HCT116 (cell line): ENCODE data around the gene ROCK2. TPM values are rescaled to one million over a fixed set of nuclear protein-coding genes. Genes with fewer than 3 reads are reported as not detected.

Experiments
- ATAC-seq: fragments of 200-7000 bp; cut with Tn5 transposase; 2 replicates; pipeline ENCODE4 v1.9.1; 2020; ENCODE audit warnings: mild to moderate bottlenecking, moderate library complexity
- BruUV-seq: library from RNA; stranded (reverse); fragments of 400-500 nt; replicated peaks from 2 replicates; lab custom pipeline; 2021; lab: Mats Ljungman, UMichigan
- CTCF ChIA-PET: fragments of 300-600 bp; sonication (Branson Sonifier 250); formaldehyde crosslinking; loops from one replicate; lab custom pipeline; 2021; ENCODE audit warnings: antibody characterized with exemption; lab: Charles Lee
- POLR2A ChIA-PET: fragments of 300-600, 350-600 bp; sonication (Branson Sonifier 250); formaldehyde crosslinking; loops from one replicate; lab custom pipeline; 2021; ENCODE audit warnings: antibody characterized with exemption; lab: Charles Lee
- RAD21 ChIA-PET, 2 experiments: fragments of 300-600 bp; sonication (Branson Sonifier 250); formaldehyde crosslinking; loops; one replicate each; lab custom pipeline; 2023; ENCODE audit warnings: low total read pairs in 2 of 2; ENCODE audit not compliant: uncharacterized antibody in 2 of 2, unreplicated experiment in 2 of 2, low non-redundant PET in 1 of 2; lab: Charles Lee
- DNase-seq: peaks from one replicate; pipeline ENCODE4 v3.0.0-alpha.2; 2010; ENCODE audit warnings: low read depth, low spot score
- H2AFZ ChIP-seq: fragments of 200-600 bp; shearing (Covaris generic), sonication (generic); 2 replicates; pipeline ENCODE4 v1.6.1; 2017; ENCODE audit warnings: low read depth, mixed run types, mixed read lengths, antibody characterized with exemption, low read length; ENCODE audit not compliant: poor library complexity, severe bottlenecking
- H3K27ac ChIP-seq: 2 replicates; pipeline ENCODE4 v1.5.1; 2012; ENCODE audit warnings: low read depth, low read length
- H3K27me3 ChIP-seq: fragments of 200-600 bp; sonication (generic); 2 replicates; pipeline ENCODE4 v1.6.1; 2016; ENCODE audit warnings: mixed run types, low read length, mixed read lengths; ENCODE audit not compliant: insufficient read depth
- H3K36me3 ChIP-seq, 2 experiments: fragments of 200-500 bp in 1 of 2; fragments of 200-600 bp in 1 of 2; sonication (Bioruptor generic) in 1 of 2; sonication (generic) in 1 of 2; 2 replicates each; pipeline versions ENCODE4 v1.5.1 to v1.6.1; 2014 to 2016; ENCODE audit warnings: low read length in 2 of 2, inconsistent platforms in 1 of 2, mixed read lengths in 1 of 2, mixed run types in 1 of 2; ENCODE audit not compliant: insufficient read depth in 2 of 2, control insufficient read depth in 1 of 2
- H3K4me1 ChIP-seq, 2 experiments: fragments of 200-600 bp in 1 of 2; sonication (generic) in 1 of 2; 2 replicates each; pipeline versions ENCODE4 v1.5.1 to v1.6.1; 2012 to 2017; ENCODE audit warnings: low read length in 2 of 2, inconsistent platforms in 1 of 2, mild to moderate bottlenecking in 1 of 2, mixed read lengths in 1 of 2, mixed run types in 1 of 2, moderate library complexity in 1 of 2; ENCODE audit not compliant: insufficient read depth in 2 of 2, control insufficient read depth in 1 of 2
- H3K4me2 ChIP-seq: fragments of 200-600 bp; sonication (generic); 2 replicates; pipeline ENCODE4 v1.6.1; 2017; ENCODE audit warnings: mixed run types, low read length, mixed read lengths
- H3K4me3 ChIP-seq, 2 experiments: fragments of 200-600 bp in 1 of 2; sonication (generic) in 1 of 2; replicated peaks in 1 of 2; 2 replicates each; pipeline ENCODE4 v1.5.1; 2011 to 2016; ENCODE audit warnings: low read length in 2 of 2, control low read depth in 1 of 2, low read depth in 1 of 2, mild to moderate bottlenecking in 1 of 2, mixed read lengths in 1 of 2, mixed run types in 1 of 2
- H3K79me2 ChIP-seq: fragments of 200-600 bp; sonication (generic); 2 replicates; pipeline ENCODE4 v1.6.1; 2017; ENCODE audit warnings: mild to moderate bottlenecking, mixed run types, low read length, moderate library complexity, mixed read lengths; ENCODE audit not compliant: insufficient read depth
- H3K9ac ChIP-seq: fragments of 200-600 bp; sonication (generic); 2 replicates; pipeline ENCODE4 v1.6.1; 2016; ENCODE audit warnings: low read length, mixed read lengths
- H3K9me2 ChIP-seq: fragments of 200-600 bp; sonication (generic), shearing (Covaris generic); 2 replicates; pipeline ENCODE4 v1.6.1; 2017; ENCODE audit warnings: mixed run types, mild to moderate bottlenecking, moderate library complexity; ENCODE audit not compliant: insufficient read depth
- H3K9me3 ChIP-seq, 2 experiments: fragments of 200-500 bp in 1 of 2; fragments of 200-600 bp in 1 of 2; sonication (Bioruptor generic) in 1 of 2; sonication (generic) in 1 of 2; 2 replicates each; pipeline ENCODE4 v1.6.1; 2014 to 2017; ENCODE audit warnings: low read length in 2 of 2, mixed read lengths in 2 of 2, inconsistent platforms in 1 of 2, low read depth in 1 of 2, mild to moderate bottlenecking in 1 of 2, mixed run types in 1 of 2, moderate library complexity in 1 of 2; ENCODE audit not compliant: control insufficient read depth in 1 of 2, insufficient read depth in 1 of 2
- H4K20me1 ChIP-seq: fragments of 200-600 bp; sonication (generic), shearing (Covaris generic); 2 replicates; pipeline ENCODE4 v1.6.1; 2017; ENCODE audit warnings: mixed run types, mild to moderate bottlenecking, moderate library complexity; ENCODE audit not compliant: insufficient read depth
- ELF1 ChIP-seq: IDR thresholded peaks from 2 replicates; pipeline ENCODE4 v1.6.1; 2012; ENCODE audit warnings: low read depth, borderline replicate concordance
- POLR2AphosphoS5 ChIP-seq: IDR thresholded peaks from 2 replicates; pipeline ENCODE4 v1.6.1; 2011; ENCODE audit warnings: mild to moderate bottlenecking, low read depth, low read length, moderate library complexity
- RAD21 ChIP-seq: IDR thresholded peaks from 2 replicates; pipeline ENCODE4 v1.6.1; 2012; ENCODE audit warnings: low read depth, mild to moderate bottlenecking
- ZBTB33 ChIP-seq: IDR thresholded peaks from 2 replicates; pipeline ENCODE4 v1.6.1; 2011; ENCODE audit warnings: mild to moderate bottlenecking, low read length, moderate library complexity; ENCODE audit not compliant: insufficient replicate concordance; ENCODE audit errors: extremely low read depth
- intact Hi-C: fragments of 100-400 bp; cut with micrococcal nuclease; formaldehyde crosslinking; loops from 2 replicates; pipeline ENCODE4 v1.10.0; 2022
- total RNA-seq: library from RNA; stranded (reverse); gene quantifications from one replicate; pipeline ENCODE4 v1.2.1, GENCODE V29; 2021; ENCODE audit not compliant: unreplicated experiment
- TF ChIP-seq, protein P1 (sequence below): IDR thresholded peaks from 2 replicates; pipeline ENCODE4 v1.6.1; 2012; ENCODE audit warnings: low read depth

ROCK2 gene
- total RNA-seq, 1 experiment from 2014 or later = 48.0 TPM

GRCh38 chr2:11236335-11236734 is 108.1 kb downstream of the ROCK2 start:
- H3K27me3 ChIP-seq = no peaks in the 10 kb centered on the region
- intact Hi-C loops = no loop called here
- ChIA-PET POLR2A (no interaction called here), RAD21 (no interaction called here), CTCF (interaction anchor here (2.4 kb wide), 1 partner anchor 211 kb away, joined by 10 read pairs; no protein-coding TSS in a partner anchor)
- DNase-seq = no peak
- no peak overlapping the region for H2AFZ ChIP-seq
- H3K9me2 ChIP-seq = no peaks in the 10 kb centered on the region
- no peak overlapping the region for H3K4me3 ChIP-seq
- no peaks in the 10 kb centered on the region for H3K9me3 ChIP-seq
- no peak overlapping the region for H3K27ac ChIP-seq
- no TSS peak for BruUV-seq
- TF ChIP-seq ZBTB33 (no peak), ELF1 (no peak), RAD21 (no peak), POLR2AphosphoS5 (no peak)
- TF ChIP-seq, protein P1, sequence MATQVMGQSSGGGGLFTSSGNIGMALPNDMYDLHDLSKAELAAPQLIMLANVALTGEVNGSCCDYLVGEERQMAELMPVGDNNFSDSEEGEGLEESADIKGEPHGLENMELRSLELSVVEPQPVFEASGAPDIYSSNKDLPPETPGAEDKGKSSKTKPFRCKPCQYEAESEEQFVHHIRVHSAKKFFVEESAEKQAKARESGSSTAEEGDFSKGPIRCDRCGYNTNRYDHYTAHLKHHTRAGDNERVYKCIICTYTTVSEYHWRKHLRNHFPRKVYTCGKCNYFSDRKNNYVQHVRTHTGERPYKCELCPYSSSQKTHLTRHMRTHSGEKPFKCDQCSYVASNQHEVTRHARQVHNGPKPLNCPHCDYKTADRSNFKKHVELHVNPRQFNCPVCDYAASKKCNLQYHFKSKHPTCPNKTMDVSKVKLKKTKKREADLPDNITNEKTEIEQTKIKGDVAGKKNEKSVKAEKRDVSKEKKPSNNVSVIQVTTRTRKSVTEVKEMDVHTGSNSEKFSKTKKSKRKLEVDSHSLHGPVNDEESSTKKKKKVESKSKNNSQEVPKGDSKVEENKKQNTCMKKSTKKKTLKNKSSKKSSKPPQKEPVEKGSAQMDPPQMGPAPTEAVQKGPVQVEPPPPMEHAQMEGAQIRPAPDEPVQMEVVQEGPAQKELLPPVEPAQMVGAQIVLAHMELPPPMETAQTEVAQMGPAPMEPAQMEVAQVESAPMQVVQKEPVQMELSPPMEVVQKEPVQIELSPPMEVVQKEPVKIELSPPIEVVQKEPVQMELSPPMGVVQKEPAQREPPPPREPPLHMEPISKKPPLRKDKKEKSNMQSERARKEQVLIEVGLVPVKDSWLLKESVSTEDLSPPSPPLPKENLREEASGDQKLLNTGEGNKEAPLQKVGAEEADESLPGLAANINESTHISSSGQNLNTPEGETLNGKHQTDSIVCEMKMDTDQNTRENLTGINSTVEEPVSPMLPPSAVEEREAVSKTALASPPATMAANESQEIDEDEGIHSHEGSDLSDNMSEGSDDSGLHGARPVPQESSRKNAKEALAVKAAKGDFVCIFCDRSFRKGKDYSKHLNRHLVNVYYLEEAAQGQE = no peak
- H3K79me2 ChIP-seq = peaks cover 29% of the 10 kb centered on the region
- no peak overlapping the region for H3K9ac ChIP-seq
- ATAC-seq = no peak
- H3K4me2 ChIP-seq = no peak overlapping the region
- no peaks in the 10 kb centered on the region for H3K36me3 ChIP-seq
- H4K20me1 ChIP-seq = no peaks in the 10 kb centered on the region
- peaks cover 12 to 22% of the 10 kb centered on the region in 2 experiments for H3K4me1 ChIP-seq
